LNCaP clone FGC (cell line): ENCODE measurements around the gene CCM2.

Source experiments
- DNase-seq: peaks from one replicate; pipeline ENCODE4 v3.0.0-alpha.2; 2011; ENCODE audit warnings: low read depth
- H3K4me3 ChIP-seq: 2 replicates; pipeline ENCODE4 v1.5.1; 2011; ENCODE audit warnings: mild to moderate bottlenecking, low read depth, low read length, control low read depth
- CTCF ChIP-seq: IDR thresholded peaks from 2 replicates; pipeline ENCODE4 v1.5.1; 2012; ENCODE audit warnings: mild to moderate bottlenecking; ENCODE audit not compliant: control insufficient read depth, insufficient read depth; ENCODE audit errors: extremely low read depth

Gene CCM2

GRCh38 chr7:44998153-44998871 lies 1.7 kb upstream of the CCM2 start:
- peak overlapping the region; percentile 59; the same call in 1 of the 2 replicates for H3K4me3 ChIP-seq
- TF ChIP-seq CTCF: no peak
- no peak for DNase-seq

GRCh38 chr7:44999245-45000092 lies 532 bp upstream of the CCM2 start:
- DNase-seq: peak; percentile 96
- TF ChIP-seq CTCF: no peak
- H3K4me3 ChIP-seq: peak overlapping the region; percentile 59

- H3K4me3 ChIP-seq: peak overlapping the region; percentile 70
- peak; percentile 58 for DNase-seq
- no peak for TF ChIP-seq CTCF
Measured at GRCh38 chr7:45001138-45001694, 1.2 kb downstream of the CCM2 start.

GRCh38 chr7:45001826-45002225 lies 1.8 kb downstream of the CCM2 start:
- DNase-seq: no peak
- no peak for TF ChIP-seq CTCF
- peak overlapping the region; percentile 70 for H3K4me3 ChIP-seq

GRCh38 chr7:45003789-45004188 lies 3.8 kb downstream of the CCM2 start:
- DNase-seq: no peak
- H3K4me3 ChIP-seq: no peak overlapping the region
- no peak for TF ChIP-seq CTCF

- no peak for DNase-seq
- no peak overlapping the region for H3K4me3 ChIP-seq
- no peak for TF ChIP-seq CTCF
Measured at GRCh38 chr7:45007106-45007505, 7.1 kb downstream of the CCM2 start.
